ENCODE results near the gene SLX9.
"Not testable (repeated sequence)": the region's sequence is repeated elsewhere in the genome, so short reads cannot be mapped to it uniquely, and the experiment has no call there.

SLX9 gene

GRCh38 chr21:44960141-44961092 is 20.6 kb downstream of the SLX9 start:
- no peak for DNase-seq

- DNase-seq: no peak
Measured at GRCh38 chr21:44962403-44962966, 22.7 kb downstream of the SLX9 start.

- no peak for DNase-seq
Measured at GRCh38 chr21:44964381-44964780, 24.6 kb downstream of the SLX9 start.

GRCh38 chr21:44965251-44966022 is 25.6 kb downstream of the SLX9 start:
- peak; percentile 70 to 71 for DNase-seq

- peak; percentile 30 to 35 for DNase-seq
Measured at GRCh38 chr21:44966135-44967081, 26.6 kb downstream of the SLX9 start.

GRCh38 chr21:44967082-44968047 is 27.5 kb downstream of the SLX9 start:
- DNase-seq: no peak

- DNase-seq: no peak
Measured at GRCh38 chr21:44969066-44969670, 29.3 kb downstream of the SLX9 start.

- peak in 1 of 2 donors; percentile 10 for DNase-seq
Measured at GRCh38 chr21:44969931-44970755, 30.3 kb downstream of the SLX9 start.

- DNase-seq: no peak
Measured at GRCh38 chr21:44970766-44971671, 31.2 kb downstream of the SLX9 start.

GRCh38 chr21:44971672-44971995 is 31.8 kb downstream of the SLX9 start:
- no peak for DNase-seq

- DNase-seq: no peak
Measured at GRCh38 chr21:44972301-44972814, 32.5 kb downstream of the SLX9 start.

- DNase-seq: no peak
Measured at GRCh38 chr21:44972821-44973220, 33.0 kb downstream of the SLX9 start.

- DNase-seq: no peak
Measured at GRCh38 chr21:44973598-44973997, 33.8 kb downstream of the SLX9 start.

GRCh38 chr21:44974676-44975075 is 34.8 kb downstream of the SLX9 start:
- DNase-seq: no peak

GRCh38 chr21:44975720-44976555 is 36.1 kb downstream of the SLX9 start:
- DNase-seq: no peak

GRCh38 chr21:44976556-44977393 is 36.9 kb downstream of the SLX9 start:
- DNase-seq: not testable (repeated sequence)

Measured in inflammatory macrophage (primary cell).